DND-41 (cell line): ENCODE measurements around the gene GHRL.

Source experiments
- ATAC-seq: fragments of 200-7000 bp; cut with Tn5 transposase; 3 replicates; pipeline ENCODE4 v1.9.1; 2021; ENCODE audit warnings: low read depth; ENCODE audit not compliant: insufficient read depth
- DNase-seq: peaks from one replicate; pipeline ENCODE4 v3.0.0-alpha.2; 2020
- H2AFZ ChIP-seq: 2 replicates; pipeline ENCODE4 v1.6.0; 2012; ENCODE audit warnings: low read depth, low read length
- H3K27ac ChIP-seq: 2 replicates; pipeline ENCODE4 v1.5.1; 2012; ENCODE audit warnings: low read length, inconsistent platforms
- H3K27me3 ChIP-seq: fragments of 200-600 bp; sonication (generic); 2 replicates; pipeline ENCODE4 v1.6.0; 2012; ENCODE audit warnings: low read length, mild to moderate bottlenecking, inconsistent platforms; ENCODE audit not compliant: insufficient read depth, poor library complexity
- H3K36me3 ChIP-seq: 2 replicates; pipeline ENCODE4 v1.5.1; 2012; ENCODE audit warnings: low read length, inconsistent platforms; ENCODE audit not compliant: insufficient read depth
- H3K4me1 ChIP-seq: 2 replicates; pipeline ENCODE4 v1.5.1; 2012; ENCODE audit warnings: mild to moderate bottlenecking, low read length; ENCODE audit not compliant: insufficient read depth
- H3K4me2 ChIP-seq: 2 replicates; pipeline ENCODE4 v1.6.0; 2012; ENCODE audit warnings: mild to moderate bottlenecking, moderate library complexity, low read length, inconsistent platforms; ENCODE audit not compliant: insufficient read depth
- H3K4me3 ChIP-seq, 2 experiments: fragments of 200-600 bp in 1 of 2; shearing (Covaris generic) in 1 of 2; 2 replicates each; pipeline ENCODE4 v1.5.1; 2012 to 2016; ENCODE audit warnings: inconsistent platforms in 2 of 2, low read length in 2 of 2, mild to moderate bottlenecking in 2 of 2, low read depth in 1 of 2, moderate library complexity in 1 of 2
- H3K79me2 ChIP-seq: 2 replicates; pipeline ENCODE4 v1.6.0; 2012; ENCODE audit warnings: low read length, inconsistent platforms; ENCODE audit not compliant: insufficient read depth
- H3K9ac ChIP-seq: 2 replicates; pipeline ENCODE4 v1.6.0; 2012; ENCODE audit warnings: low read depth, mild to moderate bottlenecking, inconsistent platforms, low read length, moderate library complexity
- H3K9me3 ChIP-seq: 2 replicates; pipeline ENCODE4 v1.5.1; 2012; ENCODE audit warnings: low read length, moderate library complexity, mild to moderate bottlenecking, inconsistent platforms; ENCODE audit not compliant: insufficient read depth, severe bottlenecking
- H4K20me1 ChIP-seq: 2 replicates; pipeline ENCODE4 v1.6.0; 2012; ENCODE audit warnings: low read length; ENCODE audit not compliant: insufficient read depth
- CTCF ChIP-seq: IDR thresholded peaks from 2 replicates; pipeline ENCODE4 v1.5.1; 2012; ENCODE audit warnings: borderline replicate concordance, low read length, moderate library complexity, mild to moderate bottlenecking; ENCODE audit not compliant: poor library complexity, severe bottlenecking; ENCODE audit errors: extremely low read depth
- EZH2 ChIP-seq: IDR thresholded peaks from 3 replicates; pipeline ENCODE4 v1.6.1; 2012; ENCODE audit warnings: borderline replicate concordance, low read depth, mild to moderate bottlenecking, moderate library complexity, low read length, inconsistent platforms; ENCODE audit not compliant: severe bottlenecking

The GHRL gene

GRCh38 chr3:10335871-10336622 is 43.3 kb upstream of the GHRL start:
- Histone ChIP-seq H3K27me3 (no peaks in the 10 kb centered on the region), H3K4me3 (no peak overlapping the region)
- no peak for ATAC-seq

GRCh38 chr3:10335190-10335738 is 42.5 kb upstream of the GHRL start:
- no peaks in the 10 kb centered on the region for H3K27me3 ChIP-seq
- no peak overlapping the region for H3K4me2 ChIP-seq

More at GRCh38 chr3:10335871-10336622, 43.3 kb upstream of the GHRL start:
- Histone ChIP-seq H2AFZ (no peak overlapping the region), H3K36me3 (no peaks in the 10 kb centered on the region), H4K20me1 (no peaks in the 10 kb centered on the region; the same call in 1 of the 2 replicates), H3K9ac (no peak overlapping the region), H3K79me2 (no peaks in the 10 kb centered on the region), H3K4me2 (no peak overlapping the region), H3K9me3 (no peaks in the 10 kb centered on the region), H3K27ac (no peak overlapping the region), H3K4me1 (no peaks in the 10 kb centered on the region)
- TF ChIP-seq CTCF (no peak), EZH2 (no peak)
- DNase-seq: no peak

GRCh38 chr3:10334459-10334858 is 41.7 kb upstream of the GHRL start:
- Histone ChIP-seq H3K9ac (no peak overlapping the region), H3K27me3 (peaks cover 2% of the 10 kb centered on the region), H4K20me1 (no peaks in the 10 kb centered on the region; the same call in 1 of the 2 replicates), H3K4me2 (no peak overlapping the region), H3K4me3 (no peak overlapping the region), H3K27ac (no peak overlapping the region), H3K9me3 (no peaks in the 10 kb centered on the region), H3K36me3 (no peaks in the 10 kb centered on the region), H3K79me2 (no peaks in the 10 kb centered on the region), H2AFZ (no peak overlapping the region), H3K4me1 (no peaks in the 10 kb centered on the region)
- TF ChIP-seq CTCF (no peak), EZH2 (no peak)
- DNase-seq: no peak
- ATAC-seq: no peak; the same call in 2 of the 3 replicates

More at GRCh38 chr3:10335190-10335738, 42.5 kb upstream of the GHRL start:
- H4K20me1 ChIP-seq: no peaks in the 10 kb centered on the region; the same call in 1 of the 2 replicates
- no peaks in the 10 kb centered on the region for H3K9me3 ChIP-seq
- H3K27ac ChIP-seq: no peak overlapping the region
- H3K79me2 ChIP-seq: no peaks in the 10 kb centered on the region
- H3K4me3 ChIP-seq: no peak overlapping the region
- no peak overlapping the region for H2AFZ ChIP-seq
- no peaks in the 10 kb centered on the region for H3K36me3 ChIP-seq
- DNase-seq (no peak), ATAC-seq (0 out of 3 replicates have a peak, but pooled peaks have one; percentile 44)
- H3K4me1 ChIP-seq: no peaks in the 10 kb centered on the region
- no peak overlapping the region for H3K9ac ChIP-seq
- no peak for TF ChIP-seq EZH2
- TF ChIP-seq CTCF: no peak
